Astrocyte (in vitro differentiated cells and primary cell): ENCODE measurements around the gene RINL. TPM values are rescaled to one million over a fixed set of nuclear protein-coding genes. Genes with fewer than 3 reads are reported as not detected.

Experiments
- DNase-seq: peaks from one replicate; pipeline ENCODE4 v3.0.0-alpha.2; 2010; ENCODE audit warnings: low read depth
- FAIRE-seq: peaks from 2 replicates; lab custom pipeline; 2011; peaks lifted over from hg19 to GRCh38; lab: Jason Lieb, UNC
- H2AFZ ChIP-seq: 2 replicates; pipeline ENCODE4 v1.6.0; 2012; ENCODE audit warnings: low read depth, low read length, inconsistent platforms
- H3K27ac ChIP-seq: 2 replicates; pipeline ENCODE4 v1.5.1; 2011; ENCODE audit warnings: low read depth, low read length, inconsistent platforms
- H3K27me3 ChIP-seq: 2 replicates; pipeline ENCODE4 v1.6.0; 2011; ENCODE audit warnings: low read length, inconsistent platforms; ENCODE audit not compliant: insufficient read depth
- H3K36me3 ChIP-seq: 2 replicates; pipeline ENCODE4 v1.5.1; 2011; ENCODE audit warnings: low read length, inconsistent platforms; ENCODE audit not compliant: insufficient read depth
- H3K4me1 ChIP-seq: 2 replicates; pipeline ENCODE4 v1.5.1; 2011; ENCODE audit warnings: low read length, inconsistent platforms; ENCODE audit not compliant: insufficient read depth
- H3K4me2 ChIP-seq: 2 replicates; pipeline ENCODE4 v1.6.0; 2012; ENCODE audit warnings: low read length, inconsistent platforms
- H3K4me3 ChIP-seq: 2 replicates; pipeline ENCODE4 v1.5.1; 2011; ENCODE audit warnings: low read depth, mild to moderate bottlenecking, low read length, inconsistent platforms; ENCODE audit not compliant: insufficient read depth
- H3K79me2 ChIP-seq: 2 replicates; pipeline ENCODE4 v1.6.0; 2012; ENCODE audit warnings: mild to moderate bottlenecking, low read length, inconsistent platforms; ENCODE audit not compliant: insufficient read depth
- H3K9ac ChIP-seq: 2 replicates; pipeline ENCODE4 v1.6.0; 2012; ENCODE audit warnings: mild to moderate bottlenecking, low read length, inconsistent platforms
- H3K9me3 ChIP-seq: 2 replicates; pipeline ENCODE4 v1.5.1; 2012; ENCODE audit warnings: low read depth, mild to moderate bottlenecking, low read length, inconsistent platforms; ENCODE audit not compliant: insufficient read depth
- H4K20me1 ChIP-seq: 2 replicates; pipeline ENCODE4 v1.6.0; 2012; ENCODE audit warnings: low read length, inconsistent platforms; ENCODE audit not compliant: insufficient read depth
- H3K27ac Mint-ChIP-seq: one replicate; pipeline ENCODE4 v1.8.0; 2021; ENCODE audit warnings: mild to moderate bottlenecking, mixed read lengths; ENCODE audit not compliant: unreplicated experiment
- H3K27me3 Mint-ChIP-seq: one replicate; pipeline ENCODE4 v1.8.0; 2021; ENCODE audit warnings: low read depth, mixed read lengths; ENCODE audit not compliant: unreplicated experiment
- H3K36me3 Mint-ChIP-seq: one replicate; pipeline ENCODE4 v1.8.0; 2021; ENCODE audit warnings: low read depth, mixed read lengths; ENCODE audit not compliant: unreplicated experiment
- H3K4me1 Mint-ChIP-seq: one replicate; pipeline ENCODE4 v1.8.0; 2021; ENCODE audit warnings: low read depth, mixed read lengths; ENCODE audit not compliant: unreplicated experiment
- H3K4me3 Mint-ChIP-seq: one replicate; pipeline ENCODE4 v1.8.0; 2021; ENCODE audit warnings: mild to moderate bottlenecking, moderate library complexity, mixed read lengths; ENCODE audit not compliant: unreplicated experiment
- H3K9me3 Mint-ChIP-seq: one replicate; pipeline ENCODE4 v1.8.0; 2021; ENCODE audit warnings: mild to moderate bottlenecking, mixed read lengths; ENCODE audit not compliant: unreplicated experiment
- EZH2 ChIP-seq: IDR thresholded peaks from 2 replicates; pipeline ENCODE4 v1.6.1; 2012; ENCODE audit warnings: mild to moderate bottlenecking, low read length, inconsistent platforms; ENCODE audit not compliant: insufficient read depth
- total RNA-seq: library from RNA; stranded (reverse); gene quantifications from 2 replicates; pipeline ENCODE4 v1.2.1, GENCODE V29; 2021
- TF ChIP-seq, protein P1 (sequence below): IDR thresholded peaks from 2 replicates; pipeline ENCODE4 v1.5.1; 2011; ENCODE audit warnings: low read depth, mild to moderate bottlenecking, inconsistent platforms, low read length, moderate library complexity; ENCODE audit not compliant: insufficient read depth

RINL gene
- total RNA-seq, 1 donor from 2014 or later, result 1.3 TPM

DNA sequence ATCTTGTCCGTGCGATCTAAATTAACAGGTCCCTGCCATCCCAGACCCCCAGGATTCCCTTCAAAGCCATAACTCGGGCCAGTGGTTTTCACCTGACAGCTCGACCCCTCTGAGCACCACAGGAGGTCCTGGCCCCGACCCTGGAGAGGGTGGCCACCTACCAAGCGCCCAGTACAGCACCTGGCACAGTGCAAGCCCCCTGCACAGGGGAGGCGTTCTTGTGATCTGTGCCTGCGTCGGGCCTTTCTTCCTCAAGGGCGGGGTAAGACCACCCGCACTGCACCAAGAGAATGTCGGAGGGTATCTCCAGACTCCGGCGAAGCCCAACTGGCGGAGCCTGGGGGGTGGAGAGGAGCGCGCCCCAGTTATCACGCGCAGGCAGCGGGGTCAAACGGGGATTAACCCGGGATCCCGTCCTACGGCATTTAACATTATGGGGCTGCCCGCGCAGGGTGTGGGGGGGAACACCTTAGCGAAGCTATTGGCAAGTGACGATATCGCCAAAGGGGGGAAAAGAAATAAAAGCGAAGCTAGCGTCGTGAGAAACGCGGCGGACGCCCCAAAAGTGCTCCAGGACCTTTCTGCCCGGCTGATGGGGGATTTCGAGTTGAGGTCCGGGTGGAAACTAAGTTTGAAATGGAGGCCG is 27.0 kb downstream of the RINL start:
- H3K36me3 ChIP-seq, result peaks cover 13% of the 10 kb centered on the region
- H3K9me3 ChIP-seq, result no peaks in the 10 kb centered on the region
- DNase-seq (no peak), FAIRE-seq (no peak)
- H3K27ac ChIP-seq, result peak overlapping the region; percentile 72
- Mint-ChIP-seq H3K27ac (peak overlapping the region; percentile 99), H3K27me3 (no peaks in the 10 kb centered on the region), H3K4me3 (peak overlapping the region; percentile 92), H3K36me3 (peaks cover 14% of the 10 kb centered on the region), H3K4me1 (peaks cover 21% of the 10 kb centered on the region), H3K9me3 (no peaks in the 10 kb centered on the region)
- peak overlapping the region; percentile 65 for H2AFZ ChIP-seq
- H3K4me2 ChIP-seq, result peak overlapping the region; percentile 86
- TF ChIP-seq EZH2, result no peak
- TF ChIP-seq, protein P1, sequence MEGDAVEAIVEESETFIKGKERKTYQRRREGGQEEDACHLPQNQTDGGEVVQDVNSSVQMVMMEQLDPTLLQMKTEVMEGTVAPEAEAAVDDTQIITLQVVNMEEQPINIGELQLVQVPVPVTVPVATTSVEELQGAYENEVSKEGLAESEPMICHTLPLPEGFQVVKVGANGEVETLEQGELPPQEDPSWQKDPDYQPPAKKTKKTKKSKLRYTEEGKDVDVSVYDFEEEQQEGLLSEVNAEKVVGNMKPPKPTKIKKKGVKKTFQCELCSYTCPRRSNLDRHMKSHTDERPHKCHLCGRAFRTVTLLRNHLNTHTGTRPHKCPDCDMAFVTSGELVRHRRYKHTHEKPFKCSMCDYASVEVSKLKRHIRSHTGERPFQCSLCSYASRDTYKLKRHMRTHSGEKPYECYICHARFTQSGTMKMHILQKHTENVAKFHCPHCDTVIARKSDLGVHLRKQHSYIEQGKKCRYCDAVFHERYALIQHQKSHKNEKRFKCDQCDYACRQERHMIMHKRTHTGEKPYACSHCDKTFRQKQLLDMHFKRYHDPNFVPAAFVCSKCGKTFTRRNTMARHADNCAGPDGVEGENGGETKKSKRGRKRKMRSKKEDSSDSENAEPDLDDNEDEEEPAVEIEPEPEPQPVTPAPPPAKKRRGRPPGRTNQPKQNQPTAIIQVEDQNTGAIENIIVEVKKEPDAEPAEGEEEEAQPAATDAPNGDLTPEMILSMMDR, result no peak
- peaks cover 31% of the 10 kb centered on the region for H3K79me2 ChIP-seq
- peaks cover 30% of the 10 kb centered on the region for H3K4me1 ChIP-seq
- peaks cover 29% of the 10 kb centered on the region for H4K20me1 ChIP-seq
- peak overlapping the region; percentile 92 for H3K9ac ChIP-seq
- H3K4me3 ChIP-seq, result peak overlapping the region; percentile 63
- no peaks in the 10 kb centered on the region for H3K27me3 ChIP-seq

DNA sequence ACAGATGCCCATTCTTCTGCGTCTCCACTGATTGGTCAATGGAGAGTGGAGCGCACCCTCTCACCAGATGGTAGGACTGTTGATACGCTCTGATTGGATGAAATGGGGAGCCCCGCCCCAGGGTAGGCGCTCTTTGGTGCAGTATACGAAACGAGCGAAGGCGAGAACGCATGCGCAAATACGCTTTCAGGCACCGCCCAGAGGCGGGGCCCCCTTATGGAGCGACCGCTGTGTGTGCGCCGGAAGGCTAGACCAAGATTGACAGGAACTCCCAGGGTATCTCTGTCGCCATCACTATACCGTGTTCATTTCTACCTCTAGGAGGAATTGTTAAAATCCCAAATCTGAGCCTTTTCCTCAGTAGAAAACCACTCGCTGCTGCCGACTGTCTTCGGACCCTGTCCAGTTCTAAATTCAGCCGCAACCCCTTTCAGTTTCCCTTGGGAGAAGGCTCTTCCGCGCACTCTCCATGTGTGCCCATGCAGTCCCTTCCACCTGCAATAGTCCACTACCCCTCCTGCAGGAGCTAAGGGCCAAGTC is 27.6 kb downstream of the RINL start:
- Mint-ChIP-seq H3K4me1 (peaks cover 21% of the 10 kb centered on the region), H3K27me3 (no peaks in the 10 kb centered on the region), H3K36me3 (peaks cover 17% of the 10 kb centered on the region), H3K9me3 (no peaks in the 10 kb centered on the region), H3K27ac (peak overlapping the region; percentile 99), H3K4me3 (peak overlapping the region; percentile 92)
- TF ChIP-seq, protein P1, result no peak
- no peak for TF ChIP-seq EZH2
- H3K4me3 ChIP-seq, result peak overlapping the region; percentile 63
- H3K4me2 ChIP-seq, result peak overlapping the region; percentile 86
- H3K9ac ChIP-seq, result peak overlapping the region; percentile 92
- H3K27ac ChIP-seq, result peak overlapping the region; percentile 72
- H3K79me2 ChIP-seq, result peaks cover 37% of the 10 kb centered on the region
- peak overlapping the region; percentile 48 for H2AFZ ChIP-seq
- peaks cover 19% of the 10 kb centered on the region for H3K36me3 ChIP-seq
- no peaks in the 10 kb centered on the region for H3K27me3 ChIP-seq
- H4K20me1 ChIP-seq, result peaks cover 35% of the 10 kb centered on the region
- FAIRE-seq, result no peak
- H3K4me1 ChIP-seq, result peaks cover 30% of the 10 kb centered on the region
- H3K9me3 ChIP-seq, result no peaks in the 10 kb centered on the region
- no peak for DNase-seq
